ENCODE measurements around the gene METTL15. TPM values are rescaled to one million over a fixed set of nuclear protein-coding genes. Genes with fewer than 3 reads are reported as not detected.

METTL15 gene
- total RNA-seq, 1 donor from 2014 or later: 16.7 TPM

DNA sequence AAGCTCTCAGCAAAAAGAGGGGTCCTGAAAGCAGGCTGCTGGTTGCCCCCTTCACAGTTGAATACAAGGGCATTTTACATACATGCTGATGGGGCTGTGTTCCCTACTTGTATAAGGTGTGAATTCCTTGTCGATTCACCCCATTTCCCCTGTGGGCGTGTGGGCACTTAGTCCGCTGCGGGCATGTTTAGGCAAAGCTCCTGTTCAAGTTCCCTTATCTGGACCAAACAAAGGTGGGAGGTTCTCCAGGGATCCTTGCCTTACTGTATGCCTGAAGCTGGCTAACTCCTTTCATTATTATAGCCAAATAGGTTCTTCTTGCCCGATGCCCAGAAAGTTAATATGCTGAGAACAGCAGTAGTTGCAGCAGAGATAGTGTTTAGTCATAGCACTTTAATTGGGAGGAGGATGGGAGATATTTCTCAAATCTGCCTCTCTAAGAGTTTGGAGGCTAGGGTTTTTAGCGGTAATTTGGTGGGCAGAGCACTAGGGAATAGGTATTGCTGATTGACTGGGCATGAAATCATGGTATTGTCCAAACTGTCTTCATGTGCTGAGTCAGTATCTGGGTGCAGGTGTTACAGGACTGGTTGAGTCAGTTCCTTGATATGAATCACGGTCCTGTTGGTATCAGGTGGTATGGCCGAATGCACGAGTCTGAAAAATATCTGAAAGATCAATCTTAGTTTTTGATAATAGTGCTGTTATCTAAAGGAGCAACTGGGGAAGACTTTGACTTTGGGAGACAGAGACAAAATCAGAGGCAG lies 32.7 kb downstream of the METTL15 start:
- DNase-seq (ENCODE audit: low spot score, unreplicated experiment): no peak
- H3K27me3 Mint-ChIP-seq: no peaks in the 10 kb centered on the region
- TF ChIP-seq, protein P1, sequence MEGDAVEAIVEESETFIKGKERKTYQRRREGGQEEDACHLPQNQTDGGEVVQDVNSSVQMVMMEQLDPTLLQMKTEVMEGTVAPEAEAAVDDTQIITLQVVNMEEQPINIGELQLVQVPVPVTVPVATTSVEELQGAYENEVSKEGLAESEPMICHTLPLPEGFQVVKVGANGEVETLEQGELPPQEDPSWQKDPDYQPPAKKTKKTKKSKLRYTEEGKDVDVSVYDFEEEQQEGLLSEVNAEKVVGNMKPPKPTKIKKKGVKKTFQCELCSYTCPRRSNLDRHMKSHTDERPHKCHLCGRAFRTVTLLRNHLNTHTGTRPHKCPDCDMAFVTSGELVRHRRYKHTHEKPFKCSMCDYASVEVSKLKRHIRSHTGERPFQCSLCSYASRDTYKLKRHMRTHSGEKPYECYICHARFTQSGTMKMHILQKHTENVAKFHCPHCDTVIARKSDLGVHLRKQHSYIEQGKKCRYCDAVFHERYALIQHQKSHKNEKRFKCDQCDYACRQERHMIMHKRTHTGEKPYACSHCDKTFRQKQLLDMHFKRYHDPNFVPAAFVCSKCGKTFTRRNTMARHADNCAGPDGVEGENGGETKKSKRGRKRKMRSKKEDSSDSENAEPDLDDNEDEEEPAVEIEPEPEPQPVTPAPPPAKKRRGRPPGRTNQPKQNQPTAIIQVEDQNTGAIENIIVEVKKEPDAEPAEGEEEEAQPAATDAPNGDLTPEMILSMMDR (IDR thresholded peaks at IDR 0.05; ENCODE audit: unreplicated experiment): no peak
- H3K9me3 Mint-ChIP-seq (ENCODE audit: low read depth): peaks cover 41% of the 10 kb centered on the region
- H3K4me3 Mint-ChIP-seq (ENCODE audit: low read depth): no peak overlapping the region
- H3K36me3 Mint-ChIP-seq (ENCODE audit: insufficient read depth): peaks cover 46% of the 10 kb centered on the region
- H3K4me1 Mint-ChIP-seq (ENCODE audit: low read depth): no peaks in the 10 kb centered on the region
- no peak overlapping the region for H3K27ac Mint-ChIP-seq

DNA sequence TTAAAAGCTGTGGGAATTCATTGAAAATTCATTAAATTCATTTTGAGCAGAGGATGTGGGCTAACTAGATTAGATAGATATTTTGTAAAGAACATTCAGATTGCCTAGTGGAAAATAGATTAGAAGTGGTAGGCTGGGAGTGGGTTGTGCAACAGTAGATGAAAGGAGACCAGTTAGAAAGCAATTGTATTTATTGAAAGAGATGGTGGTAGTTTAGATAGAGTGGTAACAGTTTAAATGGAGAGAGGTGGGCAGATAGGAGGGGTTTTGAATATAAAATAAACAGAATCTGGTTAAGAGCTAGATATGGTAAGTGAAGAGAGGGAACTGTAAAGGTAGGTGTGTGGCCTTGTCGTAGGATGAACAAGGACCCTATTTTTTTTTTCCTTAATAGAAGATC lies 34.5 kb downstream of the METTL15 start:
- H3K27ac Mint-ChIP-seq: no peak overlapping the region
- peaks cover 3% of the 10 kb centered on the region for H3K4me1 Mint-ChIP-seq (ENCODE audit: low read depth)
- DNase-seq (ENCODE audit: low spot score, unreplicated experiment): no peak
- TF ChIP-seq, protein P1 (IDR thresholded peaks at IDR 0.05; ENCODE audit: unreplicated experiment): no peak
- H3K4me3 Mint-ChIP-seq (ENCODE audit: low read depth): no peak overlapping the region
- peaks cover 31% of the 10 kb centered on the region for H3K36me3 Mint-ChIP-seq (ENCODE audit: insufficient read depth)
- H3K9me3 Mint-ChIP-seq (ENCODE audit: low read depth): peaks cover 25% of the 10 kb centered on the region
- H3K27me3 Mint-ChIP-seq: no peaks in the 10 kb centered on the region

DNA sequence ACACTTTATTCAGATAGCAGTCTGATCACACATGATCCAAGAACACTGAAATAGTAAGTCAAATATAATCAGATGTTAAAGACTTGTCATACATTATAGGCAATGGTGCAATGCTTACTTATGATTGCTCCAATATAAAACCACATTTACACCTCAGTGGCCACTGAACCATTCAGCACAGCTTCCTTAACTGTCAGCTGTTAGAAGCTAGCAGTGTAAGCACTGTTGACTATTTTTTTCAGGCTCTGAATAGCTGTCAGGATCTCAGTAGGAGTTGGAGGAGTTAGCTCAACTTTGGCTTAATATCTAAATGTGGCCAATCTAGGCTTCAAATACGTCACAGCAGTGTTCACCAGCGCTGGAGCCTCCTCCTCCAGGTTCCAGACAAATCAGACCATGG lies 36.6 kb downstream of the METTL15 start:
- H3K4me3 Mint-ChIP-seq (ENCODE audit: low read depth): no peak overlapping the region
- DNase-seq (ENCODE audit: low spot score, unreplicated experiment): no peak
- peaks cover 15% of the 10 kb centered on the region for H3K36me3 Mint-ChIP-seq (ENCODE audit: insufficient read depth)
- TF ChIP-seq, protein P1 (IDR thresholded peaks at IDR 0.05; ENCODE audit: unreplicated experiment): no peak
- peaks cover 17% of the 10 kb centered on the region for H3K9me3 Mint-ChIP-seq (ENCODE audit: low read depth)
- no peak overlapping the region for H3K27ac Mint-ChIP-seq
- peaks cover 3% of the 10 kb centered on the region for H3K4me1 Mint-ChIP-seq (ENCODE audit: low read depth)
- no peaks in the 10 kb centered on the region for H3K27me3 Mint-ChIP-seq

DNA sequence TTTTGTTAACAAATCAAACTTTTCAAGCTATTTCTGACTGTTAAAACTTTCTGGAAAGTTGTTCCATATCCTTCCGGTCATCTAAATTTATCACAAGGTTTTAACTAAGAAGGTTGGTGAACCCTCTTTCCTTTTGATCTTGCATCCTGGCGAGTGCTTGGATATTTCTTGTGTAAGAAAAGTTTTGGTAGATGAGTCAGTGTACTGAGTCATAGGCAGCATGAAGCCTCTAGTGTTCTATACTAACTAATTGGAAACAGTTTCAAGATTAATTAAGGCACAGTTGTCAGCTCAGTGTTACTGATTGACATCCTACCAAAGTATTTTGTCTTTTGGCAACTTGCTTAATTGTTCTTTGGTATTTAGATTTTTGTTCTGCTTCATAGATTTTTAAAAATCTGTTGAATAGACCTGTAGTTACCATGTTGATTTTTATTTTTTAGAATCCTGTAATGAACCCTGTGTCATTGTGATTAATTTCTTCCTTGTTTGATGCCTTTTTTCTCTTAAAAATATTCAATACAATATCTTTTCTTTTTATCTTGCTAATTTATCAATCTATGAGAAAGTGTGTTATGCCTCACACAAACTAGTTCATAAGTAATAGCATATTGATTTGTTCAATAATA lies 38.0 kb downstream of the METTL15 start:
- no peak overlapping the region for H3K27ac Mint-ChIP-seq
- peaks cover 5% of the 10 kb centered on the region for H3K36me3 Mint-ChIP-seq (ENCODE audit: insufficient read depth)
- H3K27me3 Mint-ChIP-seq: no peaks in the 10 kb centered on the region
- H3K9me3 Mint-ChIP-seq (ENCODE audit: low read depth): peaks cover 7% of the 10 kb centered on the region
- DNase-seq (ENCODE audit: low spot score, unreplicated experiment): no peak
- no peak overlapping the region for H3K4me3 Mint-ChIP-seq (ENCODE audit: low read depth)
- TF ChIP-seq, protein P1 (IDR thresholded peaks at IDR 0.05; ENCODE audit: unreplicated experiment): no peak
- peaks cover 10% of the 10 kb centered on the region for H3K4me1 Mint-ChIP-seq (ENCODE audit: low read depth)

DNA sequence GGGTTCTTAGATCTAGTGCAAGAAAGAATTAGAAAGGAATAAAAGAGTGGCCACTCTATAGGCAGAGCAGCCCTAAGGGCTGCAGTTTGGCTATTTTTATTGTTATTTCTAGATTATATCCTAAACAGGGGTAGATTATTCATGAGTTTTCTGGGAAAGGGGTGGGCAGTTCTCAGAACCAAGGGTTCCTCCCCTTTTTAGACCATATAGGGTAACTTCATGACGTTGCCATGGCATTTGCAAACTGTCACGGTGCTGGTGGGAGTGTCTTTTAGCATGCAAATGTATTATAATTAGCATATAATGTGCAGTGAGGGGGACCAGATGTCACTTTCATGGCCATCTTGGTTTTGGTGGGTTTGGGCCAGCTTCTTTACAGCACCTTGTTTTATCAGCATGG lies 44.6 kb downstream of the METTL15 start:
- Mint-ChIP-seq H3K4me3 (ENCODE audit: low read depth) (no peak overlapping the region), H3K4me1 (ENCODE audit: low read depth) (peaks cover 7% of the 10 kb centered on the region), H3K36me3 (ENCODE audit: insufficient read depth) (peaks cover 9% of the 10 kb centered on the region), H3K27me3 (no peaks in the 10 kb centered on the region), H3K9me3 (ENCODE audit: low read depth) (peaks cover 4% of the 10 kb centered on the region), H3K27ac (no peak overlapping the region)
- DNase-seq (ENCODE audit: low spot score, unreplicated experiment): no peak
- TF ChIP-seq, protein P1 (IDR thresholded peaks at IDR 0.05; ENCODE audit: unreplicated experiment): no peak
